Neural progenitor cell (in vitro differentiated cells): ENCODE data around the gene BMF. TPM values are rescaled to one million over a fixed set of nuclear protein-coding genes. Genes with fewer than 3 reads are reported as not detected.
A peak's percentile ranks its signal among the peaks of the same experiment; 100 is the strongest.
"Not testable (repeated sequence)": the region's sequence is repeated elsewhere in the genome, so short reads cannot be mapped to it uniquely, and the experiment has no call there.

Source experiments
- DNase-seq: peaks from one replicate; pipeline ENCODE4 v3.0.0-alpha.2; 2016; ENCODE audit warnings: low spot score
- H2AFZ ChIP-seq: fragments of 200-600 bp; sonication (generic); replicated peaks from 2 replicates; pipeline ENCODE4 v1.6.1; 2016; ENCODE audit warnings: antibody characterized with exemption
- H3F3A ChIP-seq: fragments of 200-600 bp; sonication (generic); 2 replicates; pipeline ENCODE4 v1.6.1; 2016; ENCODE audit warnings: antibody characterized with exemption, low read depth
- H3K27ac ChIP-seq: fragments of 200-600 bp; sonication (generic); 2 replicates; pipeline ENCODE4 v1.5.1; 2016; ENCODE audit warnings: mild to moderate bottlenecking
- H3K27me3 ChIP-seq: fragments of 200-600 bp; sonication (generic); 2 replicates; pipeline ENCODE4 v1.6.1; 2016; ENCODE audit warnings: mild to moderate bottlenecking, moderate library complexity
- H3K36me3 ChIP-seq: fragments of 200-600 bp; sonication (generic); 2 replicates; pipeline ENCODE4 v1.5.1; 2016
- H3K4me1 ChIP-seq: fragments of 200-600 bp; sonication (generic); 2 replicates; pipeline ENCODE4 v1.6.1; 2016; ENCODE audit warnings: mixed run types
- H3K4me2 ChIP-seq: fragments of 200-600 bp; sonication (generic); 2 replicates; pipeline ENCODE4 v1.6.1; 2016
- H3K4me3 ChIP-seq: fragments of 200-600 bp; sonication (generic); 2 replicates; pipeline ENCODE4 v1.5.1; 2016
- H3K79me2 ChIP-seq: fragments of 200-600 bp; sonication (generic); 2 replicates; pipeline ENCODE4 v1.6.1; 2016; ENCODE audit warnings: low read depth
- H3K9ac ChIP-seq: fragments of 200-600 bp; sonication (generic); 2 replicates; pipeline ENCODE4 v1.6.1; 2016
- H3K9me3 ChIP-seq: fragments of 200-600 bp; sonication (generic); 2 replicates; pipeline ENCODE4 v1.5.1; 2016; ENCODE audit warnings: low read depth
- H4K20me1 ChIP-seq: fragments of 200-600 bp; sonication (generic); 2 replicates; pipeline ENCODE4 v1.6.1; 2016; ENCODE audit warnings: low read depth
- H3K27ac Mint-ChIP-seq: 3 replicates; pipeline ENCODE4 v1.8.0; 2021; ENCODE audit warnings: mixed read lengths
- H3K27me3 Mint-ChIP-seq: 2 replicates; pipeline ENCODE4 v1.8.0; 2022; ENCODE audit warnings: low read depth, mild to moderate bottlenecking, inconsistent platforms, moderate library complexity, mixed read lengths; ENCODE audit not compliant: insufficient read depth
- H3K36me3 Mint-ChIP-seq: 3 replicates; pipeline ENCODE4 v1.8.0; 2021; ENCODE audit warnings: mixed read lengths
- H3K4me1 Mint-ChIP-seq: 3 replicates; pipeline ENCODE4 v1.8.0; 2021; ENCODE audit warnings: mixed read lengths
- H3K4me3 Mint-ChIP-seq: 3 replicates; pipeline ENCODE4 v1.8.0; 2021; ENCODE audit warnings: mild to moderate bottlenecking, moderate library complexity, mixed read lengths
- H3K9me3 Mint-ChIP-seq: 3 replicates; pipeline ENCODE4 v1.8.0; 2020; ENCODE audit warnings: mixed read lengths
- CTCF ChIP-seq: fragments of 200-600 bp; sonication (generic); IDR thresholded peaks from 2 replicates; pipeline ENCODE4 v1.5.1; 2017; ENCODE audit warnings: antibody characterized with exemption, mild to moderate bottlenecking
- EZH2 ChIP-seq: fragments of 200-600 bp; sonication (generic); IDR thresholded peaks from 2 replicates; pipeline ENCODE4 v1.6.1; 2017; ENCODE audit warnings: antibody characterized with exemption, mild to moderate bottlenecking, moderate library complexity
- EZH2phosphoT487 ChIP-seq: fragments of 200-600 bp; sonication (generic); IDR thresholded peaks from 2 replicates; pipeline ENCODE4 v1.6.1; 2017; ENCODE audit warnings: antibody characterized with exemption
- total RNA-seq: library from RNA; depleted of rRNA; stranded (reverse); fragments of >200 nt; gene quantifications from 2 replicates; pipeline ENCODE4 v1.2.3, GENCODE V29; 2015; ENCODE audit warnings: low replicate concordance

The BMF gene
- total RNA-seq, 1 donor from 2014 or later = 8.0 TPM

GRCh38 chr15:40137303-40138200 lies 28.9 kb upstream of the BMF start:
- H3K9me3 Mint-ChIP-seq = no peaks in the 10 kb centered on the region
- Histone ChIP-seq H2AFZ (no peak overlapping the region), H4K20me1 (no peaks in the 10 kb centered on the region), H3K4me2 (no peak overlapping the region), H3K9me3 (no peaks in the 10 kb centered on the region), H3K79me2 (no peaks in the 10 kb centered on the region), H3K4me1 (peaks cover 7% of the 10 kb centered on the region), H3K4me3 (no peak overlapping the region), H3K36me3 (no peaks in the 10 kb centered on the region), H3F3A (no peaks in the 10 kb centered on the region), H3K27ac (no peak overlapping the region), H3K9ac (no peak overlapping the region), H3K27me3 (no peaks in the 10 kb centered on the region)
- H3K36me3 Mint-ChIP-seq = no peaks in the 10 kb centered on the region
- DNase-seq = no peak
- peaks cover under 1% of the 10 kb centered on the region for H3K27me3 Mint-ChIP-seq
- TF ChIP-seq EZH2 = no peak
- no peak for TF ChIP-seq EZH2phosphoT487
- TF ChIP-seq CTCF = no peak
- H3K27ac Mint-ChIP-seq = no peak overlapping the region
- peaks cover 23% of the 10 kb centered on the region for H3K4me1 Mint-ChIP-seq
- no peak overlapping the region for H3K4me3 Mint-ChIP-seq

GRCh38 chr15:40136470-40137302 lies 28.0 kb upstream of the BMF start:
- Histone ChIP-seq H3K9me3 (no peaks in the 10 kb centered on the region), H3K27me3 (no peaks in the 10 kb centered on the region), H3K4me1 (peaks cover 7% of the 10 kb centered on the region), H3K4me2 (no peak overlapping the region), H3K36me3 (no peaks in the 10 kb centered on the region), H3K9ac (no peak overlapping the region), H2AFZ (peak overlapping the region; percentile 17), H4K20me1 (no peaks in the 10 kb centered on the region), H3K4me3 (no peak overlapping the region), H3F3A (no peaks in the 10 kb centered on the region), H3K27ac (no peak overlapping the region), H3K79me2 (no peaks in the 10 kb centered on the region)
- no peaks in the 10 kb centered on the region for H3K36me3 Mint-ChIP-seq
- TF ChIP-seq EZH2 (no peak), EZH2phosphoT487 (no peak), CTCF (no peak)
- peak overlapping the region; percentile 97 for H3K27ac Mint-ChIP-seq
- H3K4me1 Mint-ChIP-seq = peaks cover 23% of the 10 kb centered on the region
- peak; percentile 39 for DNase-seq
- H3K4me3 Mint-ChIP-seq = peak overlapping the region; percentile 57
- peaks cover 2% of the 10 kb centered on the region for H3K27me3 Mint-ChIP-seq
- H3K9me3 Mint-ChIP-seq = no peaks in the 10 kb centered on the region

GRCh38 chr15:40135846-40136450 lies 27.3 kb upstream of the BMF start:
- Mint-ChIP-seq H3K4me3 (peak overlapping the region; percentile 18), H3K27ac (peak overlapping the region; percentile 97)

More at GRCh38 chr15:40135846-40136450, 27.3 kb upstream of the BMF start:
- H3K36me3 Mint-ChIP-seq, H3K4me2 ChIP-seq, H3F3A ChIP-seq, H3K4me1 ChIP-seq, H3K4me3 ChIP-seq, H2AFZ ChIP-seq, H3K9me3 Mint-ChIP-seq, H3K27ac ChIP-seq, H3K9ac ChIP-seq, H3K79me2 ChIP-seq, DNase-seq, H3K9me3 ChIP-seq, H3K27me3 Mint-ChIP-seq, H3K27me3 ChIP-seq, H4K20me1 ChIP-seq, H3K36me3 ChIP-seq: not testable (repeated sequence)
- peaks cover 23% of the 10 kb centered on the region for H3K4me1 Mint-ChIP-seq
